ENCODE results near the gene SCIN. TPM values are rescaled to one million over a fixed set of nuclear protein-coding genes. Genes with fewer than 3 reads are reported as not detected.
A peak's percentile ranks its signal among the peaks of the same experiment; 100 is the strongest.
"Not testable (repeated sequence)": the region's sequence is repeated elsewhere in the genome, so short reads cannot be mapped to it uniquely, and the experiment has no call there.

Gene SCIN
- polyA plus RNA-seq, 1 of the 3 experiments (the other 2 are of a cell fraction): 0.02 TPM

GRCh38 chr7:12554872-12555271 is 15.6 kb upstream of the SCIN start:
- Histone ChIP-seq H3K9me3 (no peaks in the 10 kb centered on the region; the same call in 1 of the 2 replicates), H3K27me3 (ENCODE audit: insufficient read depth) (no peaks in the 10 kb centered on the region), H3K27ac (ENCODE audit: low read depth in 2 of 2, low read length in 1 of 2) (no peak overlapping the region), H3F3A (replicated peaks; ENCODE audit: insufficient read depth) (no peaks in the 10 kb centered on the region), H3K4me2 (no peak overlapping the region), H3K4me3 (ENCODE audit: low read depth in 2 of 2, low read length in 1 of 2) (no peak overlapping the region), H2AFZ (ENCODE audit: low read depth) (no peak overlapping the region), H4K20me1 (ENCODE audit: insufficient read depth) (no peaks in the 10 kb centered on the region), H3K36me3 (replicated peaks in 1 of 2; ENCODE audit: control insufficient read depth in 1 of 2, insufficient read depth in 2 of 2, low read length in 1 of 2) (no peaks in the 10 kb centered on the region), H3K9me2 (no peaks in the 10 kb centered on the region; the same call in 1 of the 2 replicates), H3K9ac (no peak overlapping the region), H3K79me2 (ENCODE audit: insufficient read depth) (no peaks in the 10 kb centered on the region), H3K4me1 (ENCODE audit: control insufficient read depth in 1 of 2, insufficient read depth in 2 of 2, low read depth in 1 of 2, low read length in 1 of 2) (no peaks in the 10 kb centered on the region; a peak in 1 of 4 replicates)
- WGBS (ENCODE audit: low lambda C conversion rate): 32% methylated on average over 6 of the region's 6 CpGs
- TF ChIP-seq USF1 (IDR thresholded peaks at IDR 0.05; ENCODE audit: borderline replicate concordance, low read depth): no peak
- DNase-seq: no peak
- POLR2A ChIA-PET: no interaction called here
- CTCF ChIA-PET: no interaction called here

- H3K36me3 ChIP-seq (replicated peaks in 1 of 2; ENCODE audit: control insufficient read depth in 1 of 2, insufficient read depth in 2 of 2, low read length in 1 of 2); H3K27me3 ChIP-seq (ENCODE audit: insufficient read depth); H3K4me2 ChIP-seq; H3K4me3 ChIP-seq (ENCODE audit: low read depth in 2 of 2, low read length in 1 of 2); H4K20me1 ChIP-seq (ENCODE audit: insufficient read depth); H2AFZ ChIP-seq (ENCODE audit: low read depth); CTCF ChIA-PET; H3K27ac ChIP-seq (ENCODE audit: low read depth in 2 of 2, low read length in 1 of 2); H3K9ac ChIP-seq; DNase-seq; H3K9me2 ChIP-seq; H3K79me2 ChIP-seq (ENCODE audit: insufficient read depth); H3F3A ChIP-seq (replicated peaks; ENCODE audit: insufficient read depth); H3K9me3 ChIP-seq; POLR2A ChIA-PET; H3K4me1 ChIP-seq (ENCODE audit: control insufficient read depth in 1 of 2, insufficient read depth in 2 of 2, low read depth in 1 of 2, low read length in 1 of 2): not testable (repeated sequence)
- WGBS (ENCODE audit: low lambda C conversion rate): 42% methylated on average over 6 of the region's 6 CpGs
Measured at GRCh38 chr7:12555695-12556094, 14.8 kb upstream of the SCIN start.

GRCh38 chr7:12556139-12556792 is 14.3 kb upstream of the SCIN start:
- H3K9me3 ChIP-seq; H3K27me3 ChIP-seq (ENCODE audit: insufficient read depth); H3K79me2 ChIP-seq (ENCODE audit: insufficient read depth); H3K9me2 ChIP-seq; DNase-seq; H3K9ac ChIP-seq; H3K4me1 ChIP-seq (ENCODE audit: control insufficient read depth in 1 of 2, insufficient read depth in 2 of 2, low read depth in 1 of 2, low read length in 1 of 2); H3K36me3 ChIP-seq (replicated peaks in 1 of 2; ENCODE audit: control insufficient read depth in 1 of 2, insufficient read depth in 2 of 2, low read length in 1 of 2); H3K4me2 ChIP-seq; H3F3A ChIP-seq (replicated peaks; ENCODE audit: insufficient read depth); H3K27ac ChIP-seq (ENCODE audit: low read depth in 2 of 2, low read length in 1 of 2); H2AFZ ChIP-seq (ENCODE audit: low read depth); POLR2A ChIA-PET; H4K20me1 ChIP-seq (ENCODE audit: insufficient read depth); H3K4me3 ChIP-seq (ENCODE audit: low read depth in 2 of 2, low read length in 1 of 2): not testable (repeated sequence)
- CTCF ChIA-PET: interaction anchor here (0.9 to 1.0 kb wide), 3 partner anchors 9 to 31 kb away, joined by 3 to 5 read pairs (median 3); no protein-coding TSS in a partner anchor
- 84% methylated on average over 40 of the region's 60 CpGs for WGBS (ENCODE audit: low lambda C conversion rate)

GRCh38 chr7:12557282-12557681 is 13.2 kb upstream of the SCIN start:
- no peaks in the 10 kb centered on the region for H3K79me2 ChIP-seq (ENCODE audit: insufficient read depth)
- CTCF ChIA-PET: interaction anchor here (0.9 to 1.4 kb wide), 4 partner anchors 8 to 32 kb away, joined by 3 to 7 read pairs (median 4); no protein-coding TSS in a partner anchor
- 63% methylated on average over 7 of the region's 7 CpGs for WGBS (ENCODE audit: low lambda C conversion rate)
- H3F3A ChIP-seq (replicated peaks; ENCODE audit: insufficient read depth): no peaks in the 10 kb centered on the region
- H3K9me2 ChIP-seq: no peaks in the 10 kb centered on the region; the same call in 1 of the 2 replicates
- TF ChIP-seq EZH2phosphoT487 (IDR thresholded peaks at IDR 0.05; ENCODE audit: borderline replicate concordance, low read depth) (no peak), NFIC (IDR thresholded peaks at IDR 0.05; ENCODE audit: borderline replicate concordance) (no peak)
- no peaks in the 10 kb centered on the region for H3K36me3 ChIP-seq (replicated peaks in 1 of 2; ENCODE audit: control insufficient read depth in 1 of 2, insufficient read depth in 2 of 2, low read length in 1 of 2)
- H3K9ac ChIP-seq: no peak overlapping the region
- no peak overlapping the region for H3K27ac ChIP-seq (ENCODE audit: low read depth in 2 of 2, low read length in 1 of 2)
- no peaks in the 10 kb centered on the region; the same call in 1 of the 2 replicates for H3K9me3 ChIP-seq
- H3K27me3 ChIP-seq (ENCODE audit: insufficient read depth): no peaks in the 10 kb centered on the region
- POLR2A ChIA-PET: no interaction called here
- no peak overlapping the region for H3K4me3 ChIP-seq (ENCODE audit: low read depth in 2 of 2, low read length in 1 of 2)
- H2AFZ ChIP-seq (ENCODE audit: low read depth): peak overlapping the region; percentile 60
- no peak overlapping the region for H3K4me2 ChIP-seq
- H4K20me1 ChIP-seq (ENCODE audit: insufficient read depth): no peaks in the 10 kb centered on the region
- H3K4me1 ChIP-seq (ENCODE audit: control insufficient read depth in 1 of 2, insufficient read depth in 2 of 2, low read depth in 1 of 2, low read length in 1 of 2): no peaks in the 10 kb centered on the region; a peak in 1 of 4 replicates
- no peak for DNase-seq

All from SK-N-SH (cell line).